Measurements from ENCODE around the gene ZCCHC7.
A peak's percentile ranks its signal among the peaks of the same experiment; 100 is the strongest.
"Not testable (repeated sequence)": the region's sequence is repeated elsewhere in the genome, so short reads cannot be mapped to it uniquely, and the experiment has no call there.

The ZCCHC7 gene

GRCh38 chr9:37174247-37174646 lies 53.9 kb downstream of the ZCCHC7 start:
- DNase-seq (ENCODE audit: low spot score) = peak; percentile 3

DNA sequence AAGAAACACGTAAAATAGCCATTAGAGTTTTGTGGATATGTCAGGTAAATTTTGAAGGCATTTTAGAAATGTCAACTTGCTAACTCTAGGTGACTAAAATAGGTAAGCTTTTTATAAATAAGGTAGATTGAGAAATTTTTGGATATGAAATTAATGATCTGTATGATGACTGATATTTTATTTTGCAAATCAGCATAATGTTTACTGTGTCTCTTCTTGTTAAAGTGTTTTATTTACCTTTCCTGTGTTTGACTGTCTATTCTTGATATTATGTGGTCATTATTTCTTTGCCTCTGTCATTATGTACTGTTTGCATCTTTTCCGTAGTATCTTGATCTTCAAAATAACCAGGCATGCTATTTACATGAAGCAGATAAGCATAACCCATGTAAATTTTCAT lies 58.4 kb downstream of the ZCCHC7 start:
- DNase-seq (ENCODE audit: low spot score) = no peak

- no peak for DNase-seq (ENCODE audit: low spot score)
Observed at GRCh38 chr9:37179576-37179975, 59.2 kb downstream of the ZCCHC7 start.

GRCh38 chr9:37180138-37180537 lies 59.8 kb downstream of the ZCCHC7 start:
- no peak for DNase-seq (ENCODE audit: low spot score)

GRCh38 chr9:37182718-37183117 lies 62.3 kb downstream of the ZCCHC7 start:
- no peak for DNase-seq (ENCODE audit: low spot score)

DNA sequence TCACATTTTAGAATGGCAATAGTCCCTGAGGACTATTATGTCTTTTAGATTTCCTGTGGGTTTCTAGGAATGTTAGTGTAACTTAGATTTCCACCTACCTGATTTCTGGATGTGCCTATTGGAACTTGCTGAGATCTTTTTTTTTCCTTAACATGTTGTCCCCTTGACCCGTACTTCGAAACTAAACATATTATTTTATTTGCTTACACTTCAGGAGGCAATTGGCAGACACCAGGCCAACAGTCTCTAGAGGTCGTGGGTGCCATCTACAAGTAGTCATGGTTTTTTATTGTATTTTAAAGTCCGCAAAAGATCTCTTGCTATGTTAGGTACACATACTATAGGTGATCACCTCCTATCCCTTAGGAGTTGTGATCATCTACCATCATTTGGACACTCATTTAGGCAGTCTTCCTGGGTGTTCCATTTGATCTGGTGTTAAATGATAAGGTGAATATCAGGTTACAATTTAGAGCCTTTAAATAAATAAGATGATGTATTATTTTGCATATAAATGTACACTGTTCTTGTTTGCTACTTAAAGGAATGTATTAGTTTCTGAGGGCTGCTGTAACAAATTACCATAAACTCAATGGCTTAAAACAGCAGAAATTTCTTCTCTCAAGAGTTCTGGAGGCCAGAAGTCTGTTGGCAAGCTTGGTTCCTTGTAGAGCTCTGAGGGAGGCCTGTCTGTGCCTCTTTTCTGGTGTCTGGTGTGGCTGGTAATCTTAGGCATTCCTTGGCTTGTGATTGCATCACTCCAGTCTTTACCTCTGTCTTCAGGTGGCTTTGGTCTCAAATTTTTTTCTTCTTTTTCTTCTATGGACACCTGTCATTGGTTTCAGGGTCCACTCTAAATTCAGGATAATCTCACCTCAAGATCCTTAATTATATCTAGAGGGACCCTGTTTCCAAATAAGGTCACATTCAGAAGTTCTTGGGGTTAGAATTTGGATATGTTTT lies 64.8 kb downstream of the ZCCHC7 start:
- DNase-seq (ENCODE audit: low spot score) = no peak

DNA sequence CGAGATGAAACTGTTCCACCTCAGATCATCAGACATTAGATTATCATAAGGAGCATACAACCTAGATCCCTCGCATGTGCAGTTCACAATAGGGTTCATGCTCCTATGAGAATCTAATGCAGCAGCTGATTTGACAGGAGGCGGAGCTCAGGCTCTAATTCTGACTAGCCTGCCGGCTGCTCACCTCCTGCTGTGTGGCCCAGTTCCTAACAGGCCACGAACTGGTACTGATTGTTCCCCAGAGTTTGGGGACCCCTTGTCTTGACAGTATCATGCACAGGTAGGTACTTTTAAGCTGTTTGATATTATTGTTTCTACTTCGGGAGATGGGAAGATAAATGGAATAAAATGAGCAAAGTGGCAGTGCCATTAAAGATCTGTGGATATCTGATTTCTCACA lies 66.9 kb downstream of the ZCCHC7 start:
- no peak for DNase-seq (ENCODE audit: low spot score)

DNA sequence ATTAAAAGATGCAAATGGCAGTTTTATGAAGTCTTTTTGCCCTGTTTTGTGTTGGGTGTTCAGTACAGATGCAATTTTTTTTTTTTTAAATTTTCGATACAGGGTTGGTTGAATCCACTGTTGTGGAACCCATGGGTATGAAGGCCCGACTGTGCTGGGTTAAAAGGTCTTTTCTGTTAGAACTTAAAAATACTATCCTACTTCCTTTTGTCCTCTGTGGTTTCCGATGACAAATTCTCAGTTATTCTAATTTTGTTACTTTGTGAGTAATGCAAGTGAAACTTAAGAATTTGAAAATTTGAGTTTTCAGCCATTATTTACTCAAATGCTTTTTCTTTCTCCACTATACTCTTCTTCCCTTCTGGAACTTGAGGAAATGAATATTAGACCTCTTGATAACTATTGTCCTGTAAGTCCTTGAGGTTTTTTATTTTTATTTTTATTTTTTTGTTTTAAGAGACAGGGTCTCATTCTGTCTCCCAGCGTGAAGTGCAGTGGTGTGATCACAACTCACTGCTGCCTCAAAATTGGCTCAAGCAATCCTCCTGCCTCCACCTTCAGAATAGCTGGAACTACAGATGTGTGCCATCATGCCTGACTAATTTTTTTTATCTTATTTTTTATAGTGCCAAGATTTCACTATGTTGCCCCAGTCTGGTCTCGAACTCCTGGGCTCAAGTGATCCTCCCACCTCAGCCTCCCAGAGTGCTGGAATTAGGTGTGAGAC lies 67.5 kb downstream of the ZCCHC7 start:
- DNase-seq (ENCODE audit: low spot score) = peak; percentile 3

GRCh38 chr9:37190739-37191138 lies 70.4 kb downstream of the ZCCHC7 start:
- DNase-seq (ENCODE audit: low spot score) = not testable (repeated sequence)

DNA sequence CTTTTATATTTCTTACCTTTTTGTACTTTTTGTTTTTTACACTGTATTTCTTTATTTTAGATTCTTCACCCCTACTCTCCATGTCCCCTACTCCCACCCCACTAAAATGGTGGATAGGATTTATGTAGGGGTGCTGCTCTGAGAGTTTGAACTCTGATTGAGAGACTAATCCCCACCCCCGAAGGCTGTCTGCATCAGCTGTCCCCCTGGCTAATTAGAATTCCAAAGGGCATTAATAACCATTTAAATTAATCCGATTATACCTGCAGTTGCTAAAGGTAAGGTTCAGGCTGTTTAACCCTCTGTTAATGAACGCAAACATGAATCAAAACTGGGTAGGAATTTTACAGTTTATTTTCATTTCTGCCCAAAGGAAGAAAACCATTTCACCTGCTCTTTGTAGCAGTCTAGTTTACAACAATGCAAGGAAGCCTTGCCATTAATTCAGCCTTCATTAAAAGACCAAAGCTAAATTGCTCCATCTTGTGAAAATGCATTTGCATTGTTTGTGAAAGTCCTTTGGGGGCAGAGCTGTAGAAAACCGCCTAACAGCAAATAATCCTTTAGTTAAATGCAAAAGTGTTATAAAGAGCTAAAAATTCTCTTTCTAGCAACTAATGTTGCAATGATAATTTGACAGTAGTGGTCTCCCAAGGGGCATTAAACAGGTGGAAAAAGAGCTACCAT lies 71.2 kb downstream of the ZCCHC7 start:
- no peak for DNase-seq (ENCODE audit: low spot score)

DNA sequence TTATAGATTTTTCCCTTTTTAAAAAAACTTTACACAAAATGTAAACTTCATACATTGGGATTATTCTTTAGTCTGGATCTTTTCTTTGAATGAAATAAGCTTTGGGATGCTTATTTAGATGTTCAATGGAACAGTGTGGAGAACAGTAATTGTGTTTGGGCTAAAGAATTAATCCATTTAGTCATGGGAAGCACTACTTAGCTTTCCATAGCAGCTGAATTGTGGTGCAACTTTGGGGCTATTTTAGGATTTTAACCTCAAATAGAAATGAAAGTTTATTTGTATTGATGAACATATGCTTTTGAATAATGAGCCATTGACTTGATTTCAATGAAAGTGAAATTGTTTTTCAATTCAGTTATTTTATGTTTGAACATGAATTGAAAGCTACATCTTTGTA lies 72.4 kb downstream of the ZCCHC7 start:
- DNase-seq (ENCODE audit: low spot score) = no peak

DNA sequence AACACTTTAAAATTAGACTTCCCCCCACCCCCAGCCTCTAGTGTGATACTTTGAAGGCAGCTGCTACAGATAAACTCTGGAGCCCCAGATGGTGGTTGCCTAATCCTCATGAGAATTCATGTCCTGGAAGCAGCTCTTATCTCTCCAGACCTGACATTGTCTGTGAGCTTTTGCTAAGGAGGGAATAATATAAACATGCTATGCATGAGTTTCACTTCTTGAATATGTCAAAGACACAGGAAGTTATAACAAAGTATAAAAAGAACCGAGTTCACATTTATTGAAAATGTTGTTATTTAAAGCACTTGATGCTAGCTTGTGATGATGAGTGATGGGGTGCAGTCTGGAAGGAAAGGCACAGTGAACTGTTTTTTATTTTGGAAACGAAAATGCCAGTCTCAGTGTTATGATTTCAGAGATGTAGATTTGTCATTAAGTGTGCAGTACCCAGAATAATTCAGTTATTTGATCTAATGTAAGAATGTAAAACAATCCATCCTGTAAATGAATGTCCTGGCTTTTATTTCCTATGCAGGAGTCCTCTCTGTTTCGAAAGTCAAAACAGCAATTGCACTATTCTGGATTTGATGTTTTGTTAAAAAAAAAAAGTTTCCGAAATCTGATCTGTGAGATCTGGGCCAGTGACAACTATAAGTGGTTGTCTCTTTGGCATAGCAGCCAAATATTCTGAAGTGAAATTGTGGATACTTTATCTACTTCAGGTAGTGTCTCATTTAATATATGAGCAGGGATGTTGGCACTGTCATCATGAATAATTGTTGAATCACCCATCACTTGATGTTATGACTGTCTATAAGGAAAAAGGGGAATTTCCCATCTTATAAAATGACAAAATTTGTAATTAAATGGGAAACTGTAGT lies 77.0 kb downstream of the ZCCHC7 start:
- no peak for DNase-seq (ENCODE audit: low spot score)

GRCh38 chr9:37198039-37198729 lies 77.8 kb downstream of the ZCCHC7 start:
- no peak for DNase-seq (ENCODE audit: low spot score)

- DNase-seq (ENCODE audit: low spot score) = no peak
Observed at GRCh38 chr9:37198831-37199230, 78.5 kb downstream of the ZCCHC7 start.

- peak; percentile 47 for DNase-seq (ENCODE audit: low spot score)
Observed at GRCh38 chr9:37200433-37201005, 80.1 kb downstream of the ZCCHC7 start.

GRCh38 chr9:37201581-37201980 lies 81.2 kb downstream of the ZCCHC7 start:
- no peak for DNase-seq (ENCODE audit: low spot score)

GRCh38 chr9:37202091-37202490 lies 81.7 kb downstream of the ZCCHC7 start:
- DNase-seq (ENCODE audit: low spot score) = no peak

GRCh38 chr9:37203456-37203855 lies 83.1 kb downstream of the ZCCHC7 start:
- not testable (repeated sequence) for DNase-seq (ENCODE audit: low spot score)

DNA sequence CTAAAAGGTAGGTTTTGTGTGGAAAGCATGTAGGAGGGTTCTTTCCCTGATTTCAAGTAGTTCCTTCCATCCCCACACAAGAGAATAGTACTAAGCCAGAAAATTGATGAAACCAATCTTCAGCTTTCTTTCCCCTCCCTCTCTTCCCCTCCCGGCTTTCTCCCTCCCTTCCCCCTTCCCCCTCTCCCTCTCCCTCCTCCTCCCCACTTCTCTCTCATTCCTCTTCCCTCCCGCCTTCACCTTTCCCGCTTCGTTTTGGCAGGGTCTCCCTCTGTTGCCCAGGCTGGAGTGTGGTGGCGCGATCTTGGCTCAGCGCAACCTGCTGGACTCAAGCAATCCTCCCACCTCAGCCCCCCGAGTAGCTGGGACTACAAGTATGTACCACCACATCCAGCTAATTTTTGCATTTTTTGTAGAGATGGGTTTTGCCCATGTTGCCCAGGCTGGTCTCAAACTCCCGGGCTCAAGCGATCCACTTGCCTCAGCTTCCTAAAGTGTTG lies 85.8 kb downstream of the ZCCHC7 start:
- no peak for DNase-seq (ENCODE audit: low spot score)
